Neuronal stem cell (in vitro differentiated cells): ENCODE measurements around the gene ABCA5.

ENCODE experiments used
- DNase-seq: peaks from one replicate; pipeline ENCODE4 v3.0.0-alpha.2; 2013; ENCODE audit warnings: low spot score
- H2AFZ ChIP-seq: one replicate; pipeline ENCODE4 v1.6.1; 2013; ENCODE audit warnings: mild to moderate bottlenecking, low read length, inconsistent platforms
- H2AK5ac ChIP-seq: 2 replicates; pipeline ENCODE4 v1.6.1; 2013; ENCODE audit warnings: low read depth, mild to moderate bottlenecking, inconsistent platforms, low read length, moderate library complexity, mixed read lengths
- H2BK120ac ChIP-seq: 2 replicates; pipeline ENCODE4 v1.6.1; 2013; ENCODE audit warnings: low read depth, mild to moderate bottlenecking, inconsistent platforms, low read length, moderate library complexity, mixed read lengths
- H2BK12ac ChIP-seq: one replicate; pipeline ENCODE4 v1.6.1; 2013; ENCODE audit warnings: low read length, inconsistent platforms
- H2BK15ac ChIP-seq: 2 replicates; pipeline ENCODE4 v1.6.1; 2013; ENCODE audit warnings: mild to moderate bottlenecking, low read length, inconsistent platforms, mixed read lengths
- H2BK5ac ChIP-seq: one replicate; pipeline ENCODE4 v1.6.1; 2013; ENCODE audit warnings: inconsistent platforms, mild to moderate bottlenecking, low read length, moderate library complexity
- H3K14ac ChIP-seq: one replicate; pipeline ENCODE4 v1.6.1; 2013; ENCODE audit warnings: low read length, inconsistent platforms
- H3K18ac ChIP-seq: 2 replicates; pipeline ENCODE4 v1.6.1; 2013; ENCODE audit warnings: low read length, inconsistent platforms
- H3K23ac ChIP-seq: 2 replicates; pipeline ENCODE4 v1.6.1; 2013; ENCODE audit warnings: low read depth, mild to moderate bottlenecking, mixed read lengths, low read length, inconsistent platforms; ENCODE audit not compliant: poor library complexity
- H3K27ac ChIP-seq: replicated peaks from 3 replicates; pipeline ENCODE4 v1.5.1; 2013; ENCODE audit warnings: low read length, inconsistent platforms
- H3K27me3 ChIP-seq, 3 experiments: 2 replicates each; pipeline ENCODE4 v1.6.1; 2013; ENCODE audit warnings: low read length in 3 of 3, mild to moderate bottlenecking in 2 of 3, inconsistent platforms in 1 of 3, low read depth in 1 of 3, mixed read lengths in 1 of 3, moderate library complexity in 1 of 3; ENCODE audit not compliant: control insufficient read depth in 3 of 3, insufficient read depth in 3 of 3
- H3K36me3 ChIP-seq, 2 donors: replicated peaks in 1 of 2; 2 replicates each; pipeline ENCODE4 v1.6.1; 2013; ENCODE audit warnings: low read length in 2 of 2; ENCODE audit not compliant: control insufficient read depth in 2 of 2, insufficient read depth in 2 of 2
- H3K4ac ChIP-seq: 2 replicates; pipeline ENCODE4 v1.6.1; 2013; ENCODE audit warnings: inconsistent platforms, mild to moderate bottlenecking, low read length, moderate library complexity
- H3K4me1 ChIP-seq, 2 donors: 1 replicate in 1 of 2; 2 replicates in 1 of 2; pipeline ENCODE4 v1.6.1; 2013; ENCODE audit warnings: low read length in 2 of 2, low read depth in 1 of 2; ENCODE audit not compliant: control insufficient read depth in 2 of 2, insufficient read depth in 1 of 2
- H3K4me2 ChIP-seq: one replicate; pipeline ENCODE4 v1.6.1; 2013; ENCODE audit warnings: mild to moderate bottlenecking, low read length, inconsistent platforms; ENCODE audit not compliant: insufficient read depth, poor library complexity, severe bottlenecking
- H3K4me3 ChIP-seq, 2 donors: 2 replicates each; pipeline ENCODE4 v1.5.1; 2013; ENCODE audit warnings: low read length in 2 of 2, mild to moderate bottlenecking in 2 of 2, inconsistent platforms in 1 of 2, moderate library complexity in 1 of 2
- H3K79me1 ChIP-seq: one replicate; pipeline ENCODE4 v1.6.1; 2013; ENCODE audit warnings: low read depth, mild to moderate bottlenecking, inconsistent platforms, low read length, moderate library complexity
- H3K9ac ChIP-seq: one replicate; pipeline ENCODE4 v1.6.1; 2013; ENCODE audit warnings: mild to moderate bottlenecking, low read depth, low read length, inconsistent platforms; ENCODE audit not compliant: poor library complexity
- H3K9me3 ChIP-seq, 2 donors: replicated peaks in 1 of 2; 2 replicates each; pipeline versions ENCODE3 to v1.6.1; 2013; ENCODE audit warnings: low read length in 2 of 2, mild to moderate bottlenecking in 2 of 2, inconsistent platforms in 1 of 2, low read depth in 1 of 2, mixed read lengths in 1 of 2, moderate library complexity in 1 of 2; ENCODE audit not compliant: control insufficient read depth in 2 of 2, insufficient read depth in 1 of 2
- H4K8ac ChIP-seq: one replicate; pipeline ENCODE4 v1.6.1; 2013; ENCODE audit warnings: low read depth, mild to moderate bottlenecking, inconsistent platforms, low read length, moderate library complexity
- H4K91ac ChIP-seq: one replicate; pipeline ENCODE4 v1.6.1; 2013; ENCODE audit warnings: low read length, low read depth, mild to moderate bottlenecking, inconsistent platforms; ENCODE audit not compliant: poor library complexity
- WGBS, 2 donors: extraction: QIAGEN DNeasy Blood & Tissue Kit; methylation state at CpG; one replicate each; pipeline ENCODE4 v1.1.7; 2013; ENCODE audit warnings: missing lambda C conversion rate in 2 of 2, mixed read lengths in 1 of 2; ENCODE audit not compliant: insufficient read length in 2 of 2, insufficient replicate concordance in 1 of 2; ENCODE audit errors: extremely low coverage in 2 of 2; 5-methylcytosine and 5-hydroxymethylcytosine counted together

Gene ABCA5

DNA sequence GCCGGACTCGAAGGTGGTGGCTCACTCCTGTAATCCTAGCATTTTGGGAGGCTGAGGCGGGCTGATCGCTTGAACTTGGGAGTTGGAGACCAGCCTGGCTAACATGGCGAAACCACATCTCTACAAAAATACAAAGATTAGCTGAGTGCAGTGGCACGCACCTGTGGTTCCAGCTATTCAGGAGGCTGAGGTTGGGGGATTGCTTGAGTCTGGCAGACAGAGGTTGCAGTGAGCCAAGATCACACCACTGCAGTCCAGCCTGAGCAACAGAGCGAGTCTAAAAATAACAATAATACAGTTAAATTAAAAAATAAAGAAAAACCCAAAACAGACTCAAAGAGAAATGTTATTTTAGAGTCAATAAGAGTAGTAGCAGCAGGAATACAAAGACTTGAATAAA lies 29.7 kb upstream of the ABCA5 start:
- Histone ChIP-seq H3K4me1 (no peaks in the 10 kb centered on the region), H3K14ac (no peak overlapping the region), H2AFZ (no peak overlapping the region), H3K9me3 (no peaks in the 10 kb centered on the region), H2BK15ac (no peak overlapping the region), H4K91ac (no peak overlapping the region), H3K4me3 (no peak overlapping the region), H2BK12ac (no peak overlapping the region), H2BK5ac (no peak overlapping the region), H4K8ac (no peak overlapping the region), H3K18ac (no peak overlapping the region), H3K36me3 (no peaks in the 10 kb centered on the region), H3K4ac (no peak overlapping the region), H3K27me3 (no peaks in the 10 kb centered on the region), H3K27ac (no peak overlapping the region), H2BK120ac (no peak overlapping the region), H3K9ac (no peak overlapping the region), H3K23ac (no peak overlapping the region), H2AK5ac (no peak overlapping the region), H3K79me1 (no peaks in the 10 kb centered on the region), H3K4me2 (no peak overlapping the region)
- WGBS, 2 donors = no CpG with 5 or more reads among the region's 7 CpGs
- no peak for DNase-seq

DNA sequence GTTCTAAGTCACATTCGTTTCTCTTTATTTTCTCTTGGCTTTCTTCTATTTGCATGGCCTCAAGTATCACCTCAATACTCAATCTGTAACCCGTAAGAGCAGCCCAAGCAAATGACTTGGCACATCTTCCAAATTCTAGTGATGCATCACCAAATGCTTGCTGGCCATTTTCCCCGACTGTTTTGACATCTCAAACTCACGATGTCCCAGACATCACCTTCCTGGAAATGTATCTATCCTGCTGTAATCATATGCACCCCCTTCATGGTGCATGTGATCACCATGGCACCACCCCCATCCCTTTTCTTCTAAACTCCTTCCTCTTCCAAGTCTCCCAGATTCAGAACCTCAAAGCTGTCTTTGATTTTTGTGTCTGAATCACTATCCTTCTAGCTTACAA lies 24.0 kb upstream of the ABCA5 start:
- no CpG with 5 or more reads among the region's 4 CpGs for WGBS, 2 donors
- H3K14ac ChIP-seq = no peak overlapping the region
- H3K36me3 ChIP-seq = no peaks in the 10 kb centered on the region
- no peaks in the 10 kb centered on the region for H3K4me1 ChIP-seq
- H3K4me3 ChIP-seq = no peak overlapping the region
- no peak overlapping the region for H2AK5ac ChIP-seq
- no peak overlapping the region for H3K4me2 ChIP-seq
- H2AFZ ChIP-seq = no peak overlapping the region
- no peak overlapping the region for H3K9ac ChIP-seq
- no peak overlapping the region for H4K91ac ChIP-seq
- H3K4ac ChIP-seq = no peak overlapping the region
- no peaks in the 10 kb centered on the region for H3K79me1 ChIP-seq
- H3K27ac ChIP-seq = no peak overlapping the region
- no peak overlapping the region for H2BK15ac ChIP-seq
- H3K27me3 ChIP-seq = no peaks in the 10 kb centered on the region
- no peaks in the 10 kb centered on the region for H3K9me3 ChIP-seq
- no peak for DNase-seq
- H3K23ac ChIP-seq = no peak overlapping the region
- no peak overlapping the region for H2BK12ac ChIP-seq
- no peak overlapping the region for H3K18ac ChIP-seq
- no peak overlapping the region for H4K8ac ChIP-seq
- H2BK5ac ChIP-seq = no peak overlapping the region
- H2BK120ac ChIP-seq = no peak overlapping the region

DNA sequence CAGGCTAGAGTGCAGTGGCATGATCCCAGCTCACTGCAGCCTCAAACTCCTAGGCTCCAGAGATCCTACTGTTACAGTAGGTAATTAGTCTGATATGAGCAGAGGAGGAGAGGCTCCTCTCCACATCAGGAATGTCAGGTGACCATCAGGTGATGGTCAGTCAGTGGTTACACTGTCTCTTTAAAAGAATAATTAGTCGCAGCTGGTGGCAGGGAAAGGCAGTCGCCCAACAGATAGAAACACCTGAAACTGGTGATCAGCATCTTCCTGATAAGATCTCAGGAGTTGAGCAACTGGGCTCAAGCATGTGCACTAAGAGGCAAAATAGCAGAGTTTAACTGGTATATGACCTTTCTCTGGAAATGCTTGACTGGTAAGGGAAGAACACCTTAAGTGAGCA lies 21.5 kb upstream of the ABCA5 start:
- no peak overlapping the region for H3K4me3 ChIP-seq
- H3K9me3 ChIP-seq = no peaks in the 10 kb centered on the region
- WGBS, 2 donors = no CpG with 5 or more reads among the region's 2 CpGs
- no peak overlapping the region for H3K23ac ChIP-seq
- H3K9ac ChIP-seq = no peak overlapping the region
- H4K8ac ChIP-seq = no peak overlapping the region
- H2BK15ac ChIP-seq = no peak overlapping the region
- no peak overlapping the region for H2AK5ac ChIP-seq
- H4K91ac ChIP-seq = no peak overlapping the region
- H3K27me3 ChIP-seq = no peaks in the 10 kb centered on the region
- no peaks in the 10 kb centered on the region for H3K4me1 ChIP-seq
- DNase-seq = no peak
- no peak overlapping the region for H2BK5ac ChIP-seq
- no peaks in the 10 kb centered on the region for H3K79me1 ChIP-seq
- H3K14ac ChIP-seq = no peak overlapping the region
- no peak overlapping the region for H3K4me2 ChIP-seq
- no peak overlapping the region for H3K4ac ChIP-seq
- H2BK120ac ChIP-seq = no peak overlapping the region
- H3K27ac ChIP-seq = no peak overlapping the region
- H2AFZ ChIP-seq = no peak overlapping the region
- no peak overlapping the region for H2BK12ac ChIP-seq
- H3K36me3 ChIP-seq = no peaks in the 10 kb centered on the region
- H3K18ac ChIP-seq = no peak overlapping the region

DNA sequence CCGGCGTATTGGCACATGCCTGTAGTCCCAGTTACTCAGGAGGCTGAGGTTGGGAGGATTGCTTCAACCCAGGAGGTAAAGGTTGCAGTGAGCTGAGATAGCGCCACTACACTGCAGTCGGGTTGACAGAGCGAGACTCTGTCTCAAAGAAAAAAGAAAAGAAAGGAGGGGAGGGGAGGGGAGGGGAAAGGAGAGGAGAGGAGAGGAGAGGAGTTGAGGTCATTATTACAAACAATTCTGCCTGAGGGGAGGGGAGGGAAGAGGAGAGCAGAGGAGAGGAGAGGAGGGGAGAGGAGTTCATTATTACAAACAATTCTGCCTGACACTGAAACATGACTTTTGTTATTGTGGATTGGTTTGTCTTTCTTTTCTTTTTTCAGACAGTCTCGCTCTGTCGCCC lies 19.8 kb upstream of the ABCA5 start:
- DNase-seq = no peak
- WGBS, 2 donors = no CpG with 5 or more reads among the region's 7 CpGs
- no peak overlapping the region for H3K18ac ChIP-seq

More for the DNA sequence above, 19.8 kb upstream of the ABCA5 start:
- Histone ChIP-seq H2BK12ac (no peak overlapping the region), H3K9ac (no peak overlapping the region), H3K9me3 (no peaks in the 10 kb centered on the region), H2AK5ac (no peak overlapping the region), H4K91ac (no peak overlapping the region), H3K36me3 (no peaks in the 10 kb centered on the region), H3K79me1 (no peaks in the 10 kb centered on the region), H2BK15ac (no peak overlapping the region), H3K4me2 (no peak overlapping the region), H2BK5ac (no peak overlapping the region), H3K4me1 (no peaks in the 10 kb centered on the region), H2AFZ (no peak overlapping the region), H3K4me3 (no peak overlapping the region), H3K14ac (no peak overlapping the region), H2BK120ac (no peak overlapping the region), H3K27me3 (no peaks in the 10 kb centered on the region), H3K27ac (no peak overlapping the region), H4K8ac (no peak overlapping the region), H3K23ac (no peak overlapping the region), H3K4ac (no peak overlapping the region)
